Mammary microvascular endothelial cell (primary cell): ENCODE data around the gene C10orf71. TPM values are rescaled to one million over a fixed set of nuclear protein-coding genes. Genes with fewer than 3 reads are reported as not detected.

Experiments
- total RNA-seq: library from RNA; depleted of rRNA; stranded (reverse); fragments of >200 nt; gene quantifications from 2 replicates; pipeline ENCODE4 v1.2.3, GENCODE V29; 2015

Gene C10orf71, protein sequence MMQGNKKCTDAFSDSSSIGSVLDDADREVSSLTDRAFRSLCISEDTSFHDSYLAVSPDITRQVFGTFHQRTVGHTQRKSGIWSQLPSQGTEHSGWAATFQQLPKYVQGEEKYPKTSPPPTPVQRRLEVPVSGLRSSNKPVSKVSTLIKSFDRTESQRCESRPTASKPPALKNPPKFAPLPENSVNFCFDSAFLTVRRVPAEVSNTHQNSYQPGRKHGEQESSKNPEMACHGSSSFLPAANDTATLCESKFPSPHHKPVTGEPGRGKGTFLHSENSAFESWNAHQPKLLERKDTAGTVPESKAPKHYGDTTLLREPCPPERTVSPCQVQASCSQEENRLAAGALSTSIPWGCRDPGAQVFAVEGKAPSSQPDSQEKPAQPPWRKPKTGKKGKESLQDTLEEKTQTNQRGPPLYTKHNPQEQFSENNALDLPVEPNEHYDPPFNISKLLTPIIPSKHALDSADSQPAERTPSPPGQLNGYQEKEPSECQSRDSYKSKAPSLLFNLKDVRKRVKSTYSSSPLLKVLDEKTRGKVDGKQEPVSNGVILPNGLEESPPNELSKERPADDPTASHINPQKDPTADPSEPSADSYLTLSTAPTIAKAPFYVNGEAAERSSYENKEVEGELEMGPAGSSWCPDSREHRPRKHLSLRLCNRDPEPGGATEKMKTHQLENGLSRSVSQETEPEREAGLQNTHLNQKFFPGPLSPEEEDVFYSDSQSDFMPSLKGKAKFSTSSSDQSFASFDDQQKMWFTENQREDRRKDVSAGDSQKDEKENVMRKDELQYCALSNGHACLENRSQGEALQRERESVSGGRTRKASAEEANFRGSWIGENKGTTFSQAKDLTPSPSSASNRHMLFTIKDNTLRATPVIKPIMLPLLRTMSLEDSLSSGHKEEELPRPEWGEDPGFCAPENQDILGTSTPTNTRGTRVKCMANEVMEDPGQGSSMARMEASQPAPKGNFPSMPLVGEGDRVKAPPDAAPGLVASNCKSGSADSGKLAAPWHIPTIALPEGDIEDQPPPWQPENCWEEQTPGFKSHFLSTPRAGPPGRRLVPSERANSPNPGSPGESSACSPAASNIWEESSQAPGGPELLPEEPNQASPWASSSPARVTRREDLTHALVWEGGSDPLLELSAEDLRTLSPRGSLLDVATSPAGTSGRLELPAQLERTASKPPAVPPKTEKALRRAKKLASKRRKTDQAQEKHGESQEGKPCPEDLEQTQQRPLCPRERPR (N-terminal part only)
- not detected in 2 replicates for total RNA-seq

GRCh38 chr10:49298983-49299815, at the start of gene C10orf71:
Gene C10orf71 (plus strand): TSS chr10:49299170. CDS start chr10:49322546, 23,376 bp downstream.

Other genes with a start within 250 kb of the C10orf71 start
- 0.34 and 0.40 TPM in 2 replicates for gene VSTM4, start 183.6 kb upstream of the C10orf71 start, total RNA-seq
- not detected in 2 replicates for gene FAM170B, start 165.1 kb upstream of the C10orf71 start, total RNA-seq
- gene TMEM273, start 110.8 kb upstream of the C10orf71 start, total RNA-seq, result 3.1 and 5.6 TPM in 2 replicates
- not detected in 2 replicates for gene DRGX, start 96.9 kb downstream of the C10orf71 start, total RNA-seq
- 6.3 and 11.1 TPM in 2 replicates for gene ERCC6, start 240.0 kb downstream of the C10orf71 start, total RNA-seq